Lower lobe of right lung (tissue), 2 donors: ENCODE results near the gene CFAP119. TPM values are rescaled to one million over a fixed set of nuclear protein-coding genes. Genes with fewer than 3 reads are reported as not detected.
"Not testable (repeated sequence)": the region's sequence is repeated elsewhere in the genome, so short reads cannot be mapped to it uniquely, and the experiment has no call there.

Experiments
- ATAC-seq, 2 donors: fragments of 200-7000 bp; cut with Tn5 transposase; one replicate each; pipeline ENCODE4 v1.9.1; 2020 to 2022; ENCODE audit warnings: mild to moderate bottlenecking in 2 of 2, moderate library complexity in 2 of 2
- DNase-seq: peaks from one replicate; pipeline ENCODE4 v3.0.0-alpha.2; 2020
- H3K27ac ChIP-seq: fragments of 200-600 bp; one replicate; pipeline ENCODE4 v1.8.0; 2022
- H3K27me3 ChIP-seq: fragments of 200-600 bp; one replicate; pipeline ENCODE4 v1.8.0; 2022; ENCODE audit warnings: low read depth
- H3K36me3 ChIP-seq: fragments of 200-600 bp; one replicate; pipeline ENCODE4 v1.8.0; 2022; ENCODE audit warnings: mild to moderate bottlenecking
- H3K4me1 ChIP-seq: fragments of 200-600 bp; one replicate; pipeline ENCODE4 v1.8.0; 2022
- H3K4me3 ChIP-seq: fragments of 200-600 bp; one replicate; pipeline ENCODE4 v1.8.0; 2022; ENCODE audit warnings: mild to moderate bottlenecking
- H3K9me3 ChIP-seq: fragments of 200-600 bp; one replicate; pipeline ENCODE4 v1.8.0; 2022
- intact Hi-C: fragments of 100-400 bp; cut with DNase I; formaldehyde crosslinking; loops from one replicate; pipeline ENCODE4 v1.11.0; 2022
- long read RNA-seq: library from polyadenylated mRNA; unstranded; transcript quantifications from one replicate; pipeline ENCODE4 v2.0.0, GENCODE V29; 2021
- total RNA-seq: library from RNA; stranded (reverse); fragmentation: NEBNext Ultra II Directional; extraction: Animal tissue kit (Norgen Biotek cat#: 25700); gene quantifications from one replicate; pipeline ENCODE4 v1.2.1, GENCODE V29; 2021
- TF ChIP-seq, protein P1 (sequence below): fragments of 200-600 bp; IDR thresholded peaks from one replicate; pipeline ENCODE4 v1.8.0; 2022; ENCODE audit warnings: antibody characterized with exemption, mild to moderate bottlenecking
- donor health status: DM: no; HTN: yes; CAD: no; lungs with severe emphysema.

CFAP119 gene
- 11.1 TPM for total RNA-seq
- long read RNA-seq, partial matches to known transcripts, result 0 of 7 reads
- long read RNA-seq, other reads (novel, unspliced or antisense), result 6 of 7 reads

DNA sequence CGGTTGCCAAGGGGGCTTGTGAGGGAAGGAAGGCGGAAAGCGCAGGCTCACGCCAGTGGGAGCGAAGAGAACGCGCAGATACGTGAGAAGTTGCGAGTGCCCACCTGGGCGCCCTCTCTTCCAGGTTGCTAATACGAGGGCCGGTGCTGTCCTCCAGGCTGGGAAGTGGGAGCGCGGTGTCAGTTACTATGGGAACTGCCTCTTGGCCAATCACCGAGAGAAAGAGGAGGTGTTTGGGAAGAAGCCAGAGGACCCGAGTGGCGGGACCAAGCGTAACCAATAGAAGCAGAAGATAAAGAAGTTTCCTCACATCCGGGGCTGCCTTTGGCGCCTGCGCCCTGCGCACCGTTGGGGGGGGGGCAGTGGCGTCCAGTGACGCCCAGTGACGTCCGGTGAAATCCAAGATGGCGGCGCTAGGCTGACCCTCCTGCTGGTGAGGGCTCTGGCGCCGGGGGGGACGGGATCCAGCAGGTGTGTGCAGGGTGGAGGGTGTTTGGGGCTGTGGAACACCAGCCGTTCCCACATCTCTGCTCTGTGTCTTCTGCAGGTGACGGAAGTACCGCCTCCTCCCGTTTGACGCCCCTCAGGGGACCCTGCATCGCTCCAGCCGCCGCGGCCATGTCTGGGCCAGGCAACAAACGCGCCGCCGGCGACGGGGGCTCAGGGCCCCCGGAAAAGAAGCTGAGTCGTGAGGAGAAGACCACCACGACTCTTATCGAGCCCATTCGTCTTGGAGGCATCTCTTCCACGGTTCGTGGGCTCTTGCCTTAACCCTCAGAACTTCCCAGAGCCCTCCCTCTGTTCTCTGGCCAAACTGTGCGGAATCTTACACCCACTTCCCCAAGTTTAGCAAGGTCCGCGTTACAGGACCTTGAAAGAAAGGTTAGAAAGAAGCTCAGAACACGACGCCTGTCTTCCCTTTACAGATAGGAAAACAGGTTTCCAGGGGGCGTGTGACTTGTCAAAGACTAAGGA is at the start of gene CFAP119, which contains the start of gene RNF40:
Gene CFAP119 (minus strand): TSS at position 135 of the 975 bp plus-strand sequence. CDS start 314 bp downstream, outside the sequence.
Gene RNF40 (plus strand): TSS at position 395 of the 975 bp plus-strand sequence. CDS start 224 bp downstream, at position 619.
- DNase-seq (peak; percentile 95), ATAC-seq (peak; percentile 97 to 98)
- peaks cover 27% of the 10 kb centered on the region for H3K4me1 ChIP-seq
- H3K4me3 ChIP-seq, result peak within 1 kb of the TSS; percentile 79
- H3K27me3 ChIP-seq, result no peaks in the 10 kb centered on the region
- peaks cover 52% of the 10 kb centered on the region for H3K36me3 ChIP-seq
- TF ChIP-seq, protein P1, sequence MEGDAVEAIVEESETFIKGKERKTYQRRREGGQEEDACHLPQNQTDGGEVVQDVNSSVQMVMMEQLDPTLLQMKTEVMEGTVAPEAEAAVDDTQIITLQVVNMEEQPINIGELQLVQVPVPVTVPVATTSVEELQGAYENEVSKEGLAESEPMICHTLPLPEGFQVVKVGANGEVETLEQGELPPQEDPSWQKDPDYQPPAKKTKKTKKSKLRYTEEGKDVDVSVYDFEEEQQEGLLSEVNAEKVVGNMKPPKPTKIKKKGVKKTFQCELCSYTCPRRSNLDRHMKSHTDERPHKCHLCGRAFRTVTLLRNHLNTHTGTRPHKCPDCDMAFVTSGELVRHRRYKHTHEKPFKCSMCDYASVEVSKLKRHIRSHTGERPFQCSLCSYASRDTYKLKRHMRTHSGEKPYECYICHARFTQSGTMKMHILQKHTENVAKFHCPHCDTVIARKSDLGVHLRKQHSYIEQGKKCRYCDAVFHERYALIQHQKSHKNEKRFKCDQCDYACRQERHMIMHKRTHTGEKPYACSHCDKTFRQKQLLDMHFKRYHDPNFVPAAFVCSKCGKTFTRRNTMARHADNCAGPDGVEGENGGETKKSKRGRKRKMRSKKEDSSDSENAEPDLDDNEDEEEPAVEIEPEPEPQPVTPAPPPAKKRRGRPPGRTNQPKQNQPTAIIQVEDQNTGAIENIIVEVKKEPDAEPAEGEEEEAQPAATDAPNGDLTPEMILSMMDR, result no peak
- H3K27ac ChIP-seq, result peak within 1 kb of the TSS; percentile 88
- no peaks in the 10 kb centered on the region for H3K9me3 ChIP-seq
- intact Hi-C loops, result no loop called here

DNA sequence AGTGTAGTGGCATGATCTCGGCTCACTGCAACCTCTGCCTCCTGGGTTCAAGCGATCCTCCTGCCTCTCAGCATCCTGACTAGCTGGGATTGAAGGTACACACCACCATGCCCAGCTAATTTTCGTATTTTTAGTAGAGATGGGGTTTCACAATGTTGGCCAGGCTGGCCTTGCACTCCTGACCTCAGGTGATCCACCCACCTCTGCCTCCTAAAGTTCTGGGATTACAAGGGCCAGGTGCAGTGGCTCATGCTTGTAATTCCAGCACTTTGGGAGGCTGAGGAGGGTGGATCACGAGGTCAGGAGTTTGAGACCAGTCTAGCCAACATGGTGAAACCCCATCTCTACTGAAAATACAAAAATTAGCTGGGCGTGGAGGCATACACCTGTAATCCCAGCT is 47.8 kb upstream of the CFAP119 start:
- H3K36me3 ChIP-seq, intact Hi-C loops, H3K27ac ChIP-seq, ATAC-seq, H3K27me3 ChIP-seq, H3K4me3 ChIP-seq, H3K9me3 ChIP-seq, DNase-seq: not testable (repeated sequence)
- peaks cover 29% of the 10 kb centered on the region for H3K4me1 ChIP-seq

DNA sequence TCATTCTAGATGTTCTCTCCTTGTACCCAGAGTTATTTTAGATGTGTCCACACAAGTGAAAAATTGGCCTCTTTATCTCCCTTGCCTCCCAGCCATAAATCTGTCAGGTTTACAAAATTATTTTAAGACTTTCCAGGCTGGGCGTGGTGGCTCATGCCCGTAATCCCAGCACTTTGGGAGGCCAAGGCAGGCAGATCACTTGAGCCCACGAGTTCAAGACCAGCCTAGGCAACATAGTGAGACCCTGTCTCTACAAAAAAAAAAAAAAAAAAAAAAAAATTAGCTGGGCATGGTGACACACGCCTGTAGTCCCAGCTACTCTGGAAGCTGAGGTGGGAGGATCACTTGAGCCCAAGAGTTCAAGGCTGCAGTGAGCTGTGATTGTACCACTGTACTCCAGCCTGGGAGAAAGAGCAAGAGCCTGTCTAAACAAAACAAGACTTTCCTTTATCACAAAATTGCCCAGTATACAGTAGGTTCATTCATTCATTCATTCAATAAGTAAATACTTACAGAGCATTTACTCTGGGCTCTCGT is 47.1 kb upstream of the CFAP119 start:
- peaks cover 26% of the 10 kb centered on the region for H3K4me1 ChIP-seq
- H3K36me3 ChIP-seq, H3K4me3 ChIP-seq, intact Hi-C loops, DNase-seq, H3K9me3 ChIP-seq, H3K27ac ChIP-seq, H3K27me3 ChIP-seq, ATAC-seq: not testable (repeated sequence)

DNA sequence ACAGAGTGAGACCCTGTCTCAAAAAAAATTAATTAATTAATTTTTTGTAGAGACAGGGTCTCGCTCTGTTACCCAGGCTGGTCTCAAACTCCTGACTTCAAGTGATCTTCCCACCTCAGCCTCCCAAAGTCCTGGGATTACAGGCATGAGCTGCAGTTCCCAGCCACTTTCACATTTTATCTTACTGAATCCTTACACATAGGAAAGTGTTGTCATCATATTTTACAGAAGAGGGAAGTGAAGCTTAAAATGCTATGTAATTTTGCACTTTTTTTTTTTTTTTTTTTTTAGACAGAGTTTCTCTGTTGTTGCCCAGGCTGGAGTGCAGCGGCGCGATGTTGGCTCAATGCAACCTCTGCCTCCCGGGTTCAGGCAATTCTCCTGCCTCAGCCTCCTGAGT is 46.3 kb upstream of the CFAP119 start:
- no peak for ATAC-seq
- intact Hi-C loops, result no loop called here
- DNase-seq, result no peak
- TF ChIP-seq, protein P1, result no peak
- Histone ChIP-seq H3K4me1 (peaks cover 21% of the 10 kb centered on the region), H3K27ac (no peak overlapping the region), H3K9me3 (no peaks in the 10 kb centered on the region), H3K36me3 (no peaks in the 10 kb centered on the region), H3K27me3 (no peaks in the 10 kb centered on the region), H3K4me3 (no peak overlapping the region)

DNA sequence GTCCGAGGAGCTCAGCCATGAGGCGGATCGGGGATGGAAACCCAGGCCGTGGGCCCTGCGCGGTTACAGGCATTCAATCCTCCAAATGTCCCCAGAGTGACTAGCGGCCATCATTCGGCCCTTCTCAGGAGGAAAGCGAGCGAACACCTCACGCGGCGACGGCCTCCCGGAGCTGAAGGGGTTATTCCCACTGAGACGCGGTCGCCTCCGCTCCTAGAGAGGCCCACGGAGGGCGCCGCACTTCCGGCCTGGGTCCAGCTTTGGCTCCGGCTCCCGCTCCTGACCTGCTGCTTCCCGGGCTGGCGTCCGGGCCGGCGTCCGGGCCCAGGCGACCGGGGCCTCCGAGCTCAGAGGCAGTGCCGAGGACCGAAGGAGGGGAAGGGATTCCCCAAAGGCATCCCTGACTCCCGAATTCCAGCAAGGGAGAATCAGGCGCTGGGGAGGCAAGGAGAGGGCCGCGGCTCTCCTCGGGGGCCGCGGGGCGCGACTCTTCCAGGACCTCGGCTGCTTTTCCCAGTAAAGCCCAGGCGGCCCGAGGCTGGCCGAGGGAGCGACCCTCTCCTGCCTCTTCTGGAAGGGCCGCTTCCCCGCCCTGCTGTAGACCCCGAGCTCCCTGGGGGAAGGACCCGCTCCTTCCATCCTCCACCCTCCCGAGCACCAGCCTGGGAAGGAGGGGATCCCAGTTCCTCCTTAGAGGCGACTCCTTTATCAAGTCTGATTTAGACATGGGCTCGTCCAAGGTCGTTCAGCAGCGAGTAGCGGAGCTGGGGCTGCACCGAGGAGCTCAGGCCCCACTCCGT is 43.7 kb upstream of the CFAP119 start:
- Histone ChIP-seq H3K4me1 (peaks cover 21% of the 10 kb centered on the region), H3K36me3 (no peaks in the 10 kb centered on the region), H3K4me3 (peak overlapping the region; percentile 90), H3K27me3 (no peaks in the 10 kb centered on the region), H3K27ac (peak overlapping the region; percentile 92), H3K9me3 (no peaks in the 10 kb centered on the region)
- peak; percentile 93 for DNase-seq
- intact Hi-C loops, result no loop called here
- TF ChIP-seq, protein P1, result no peak
- ATAC-seq, result peak; percentile 98

DNA sequence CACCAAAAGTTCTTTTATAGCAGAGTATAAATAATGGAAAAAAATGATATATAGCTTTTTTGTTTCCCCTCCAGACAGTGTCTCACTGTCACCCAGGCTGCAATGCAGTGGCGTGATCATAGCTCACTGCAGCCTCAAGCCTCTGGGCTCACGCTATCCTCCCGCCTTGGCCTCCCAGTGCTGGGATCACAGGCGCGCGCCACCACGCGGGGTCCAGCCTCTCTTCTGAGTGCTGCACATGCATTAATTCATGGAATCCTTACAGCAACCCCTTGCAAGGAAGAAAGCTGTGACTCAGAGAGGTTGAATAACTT is 43.2 kb upstream of the CFAP119 start:
- Histone ChIP-seq H3K36me3 (no peaks in the 10 kb centered on the region), H3K4me1 (peaks cover 21% of the 10 kb centered on the region), H3K27ac (peak overlapping the region; percentile 92), H3K9me3 (no peaks in the 10 kb centered on the region), H3K27me3 (no peaks in the 10 kb centered on the region), H3K4me3 (peak overlapping the region; percentile 90)
- DNase-seq (peak; percentile 52), ATAC-seq (peak; percentile 7 to 43)
- intact Hi-C loops, result no loop called here
- TF ChIP-seq, protein P1, result no peak
